Endothelial cell of umbilical vein (primary cell): ENCODE data around the gene SMIM3. TPM values are rescaled to one million over a fixed set of nuclear protein-coding genes. Genes with fewer than 3 reads are reported as not detected.

ENCODE experiments used
- BruUV-seq: library from RNA; stranded (reverse); fragments of 400-500 nt; replicated peaks from 2 replicates; lab custom pipeline; 2021; lab: Mats Ljungman, UMichigan
- CTCF ChIA-PET: fragments of 300-600, 350-600 bp; sonication (Branson Sonifier 250); formaldehyde crosslinking; loops from one replicate; lab custom pipeline; 2021; ENCODE audit warnings: antibody characterized with exemption, inconsistent platforms; lab: Charles Lee
- POLR2A ChIA-PET: fragments of 300-600, 350-600 bp; sonication (Branson Sonifier 250); formaldehyde crosslinking; loops from one replicate; lab custom pipeline; 2021; ENCODE audit warnings: antibody characterized with exemption, inconsistent platforms; lab: Charles Lee
- DNase-seq: peaks from one replicate; pipeline ENCODE4 v3.0.0-alpha.2; 2011; ENCODE audit warnings: low read depth, low spot score
- FAIRE-seq: peaks from 2 replicates; lab custom pipeline; 2011; peaks lifted over from hg19 to GRCh38; lab: Jason Lieb, UNC
- H2AFZ ChIP-seq: 2 replicates; pipeline ENCODE4 v1.6.0; 2012; ENCODE audit warnings: low read depth, low read length, control low read depth, inconsistent platforms
- H3K27ac ChIP-seq: 2 replicates; pipeline ENCODE4 v1.5.1; 2011; ENCODE audit warnings: low read depth, mild to moderate bottlenecking, control low read depth, low read length, moderate library complexity; ENCODE audit not compliant: insufficient read depth
- H3K27me3 ChIP-seq, 2 experiments: 2 replicates each; pipeline versions ENCODE4 v1.6.0 to v1.6.1; 2011; ENCODE audit warnings: low read length in 2 of 2, mixed read lengths in 1 of 2; ENCODE audit not compliant: control insufficient read depth in 2 of 2, insufficient read depth in 2 of 2
- H3K36me3 ChIP-seq, 2 experiments: 2 replicates in 1 of 2; 3 replicates in 1 of 2; pipeline ENCODE4 v1.5.1; 2011; ENCODE audit warnings: low read length in 2 of 2, mild to moderate bottlenecking in 1 of 2, moderate library complexity in 1 of 2; ENCODE audit not compliant: control insufficient read depth in 2 of 2, insufficient read depth in 2 of 2; ENCODE audit errors: extremely low read depth in 1 of 2
- H3K4me1 ChIP-seq: 3 replicates; pipeline ENCODE4 v1.5.1; 2011; ENCODE audit warnings: mild to moderate bottlenecking, low read length; ENCODE audit not compliant: control insufficient read depth, insufficient read depth; ENCODE audit errors: extremely low read depth
- H3K4me2 ChIP-seq: 2 replicates; pipeline ENCODE4 v1.6.1; 2011; ENCODE audit warnings: low read length, control low read depth, mixed read lengths; ENCODE audit not compliant: insufficient read depth
- H3K4me3 ChIP-seq, 3 experiments: fragments of 200-600 bp in 1 of 3; sonication (generic), shearing (Covaris generic) in 1 of 3; replicated peaks in 1 of 3; 2 replicates each; pipeline ENCODE4 v1.5.1; 2011 to 2016; ENCODE audit warnings: control low read depth in 3 of 3, low read length in 3 of 3, mild to moderate bottlenecking in 2 of 3, inconsistent platforms in 1 of 3, low read depth in 1 of 3, moderate library complexity in 1 of 3; ENCODE audit not compliant: insufficient read depth in 1 of 3
- H3K79me2 ChIP-seq: 2 replicates; pipeline ENCODE4 v1.6.0; 2012; ENCODE audit warnings: low read length, inconsistent platforms; ENCODE audit not compliant: control insufficient read depth, insufficient read depth
- H3K9ac ChIP-seq: replicated peaks from 2 replicates; pipeline ENCODE3; 2011; ENCODE audit warnings: low read length, control low read depth; ENCODE audit not compliant: insufficient read depth; ENCODE audit errors: extremely low read depth
- H3K9me1 ChIP-seq: replicated peaks from 3 replicates; pipeline ENCODE4 v1.6.0; 2011; ENCODE audit warnings: mild to moderate bottlenecking, low read length; ENCODE audit not compliant: control insufficient read depth, insufficient read depth; ENCODE audit errors: extremely low read depth
- H3K9me3 ChIP-seq: replicated peaks from 2 replicates; pipeline ENCODE4 v1.5.1; 2012; ENCODE audit warnings: low read length, inconsistent platforms; ENCODE audit not compliant: control insufficient read depth, insufficient read depth
- H4K20me1 ChIP-seq: replicated peaks from 2 replicates; pipeline ENCODE3; 2011; ENCODE audit warnings: mild to moderate bottlenecking, low read length; ENCODE audit not compliant: control insufficient read depth, insufficient read depth; ENCODE audit errors: extremely low read depth
- EZH2 ChIP-seq: IDR thresholded peaks from 2 replicates; pipeline ENCODE4 v1.6.1; 2012; ENCODE audit warnings: borderline replicate concordance, low read depth, mild to moderate bottlenecking, moderate library complexity, low read length, inconsistent platforms; ENCODE audit not compliant: severe bottlenecking
- GATA2 ChIP-seq: IDR thresholded peaks from 2 replicates; pipeline ENCODE4 v1.7.0; 2011; ENCODE audit warnings: low read depth, mild to moderate bottlenecking, moderate library complexity, mixed read lengths, low read length; ENCODE audit not compliant: insufficient read length, insufficient read depth
- JUN ChIP-seq: IDR thresholded peaks from 2 replicates; pipeline ENCODE4 v1.6.1; 2011; ENCODE audit warnings: borderline replicate concordance, low read depth; ENCODE audit not compliant: insufficient read length, insufficient read depth
- MYC ChIP-seq: IDR thresholded peaks from one replicate; pipeline ENCODE4 v1.6.1; 2011; ENCODE audit warnings: mild to moderate bottlenecking, low read depth, low read length
- dilution Hi-C: fragments of 300-500 bp; cut with MboI; formaldehyde crosslinking; loops from one replicate; pipeline ENCODE4 v1.15.0; 2019; ENCODE audit warnings: low sequenced_read_pairs; ENCODE audit not compliant: extremely low pct_ligation_motif_present
- intact Hi-C: fragments of 100-400 bp; cut with micrococcal nuclease; formaldehyde crosslinking; loops from one replicate; pipeline ENCODE4 v1.10.0; 2022
- polyA plus RNA-seq, 4 experiments: library from polyadenylated mRNA; depleted of rRNA in 3 of 4; stranded (reverse) in 3 of 4; unstranded in 1 of 4; fragments of >200 nt; gene quantifications; 2 replicates each; pipeline versions ENCODE4 v1.2.1 to v1.2.3, GENCODE V29; 2011 to 2012; ENCODE audit warnings: missing spikeins in 1 of 4
- total RNA-seq: library from RNA; stranded (reverse); gene quantifications from 2 replicates; pipeline ENCODE4 v1.2.3, GENCODE V29; 2021

Gene SMIM3
- total and polyA plus RNA-seq, 2 donors (not counting 3 experiments of a cell fraction or from before 2014, with no cell fraction given), result 1.0 to 2.0 TPM

DNA sequence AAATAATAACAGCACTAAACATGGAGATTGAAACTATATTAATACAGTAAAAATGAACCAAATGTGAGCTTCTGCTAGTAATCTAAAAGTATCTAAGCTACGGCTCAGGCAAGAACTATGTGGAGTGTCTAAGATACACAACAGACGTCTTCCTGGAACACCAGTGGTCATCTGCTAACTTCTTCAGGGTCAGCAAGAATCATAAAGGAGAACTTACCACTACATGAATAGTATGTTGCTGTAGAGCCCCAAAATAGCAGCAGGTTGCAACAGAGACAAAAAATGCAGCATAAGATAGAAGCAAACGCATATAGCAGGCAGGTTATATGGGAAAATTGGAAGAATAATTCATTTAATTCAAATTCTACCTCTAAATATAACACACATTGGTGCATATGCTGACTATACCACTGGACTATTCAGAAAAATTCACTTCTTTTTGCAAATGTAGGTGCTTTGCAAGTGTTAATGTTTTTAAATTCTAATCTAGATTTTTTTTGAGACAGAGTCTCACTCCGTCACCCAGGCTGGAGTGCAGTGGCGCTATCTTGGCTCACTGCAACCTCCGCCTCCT is 46.8 kb upstream of the SMIM3 start:
- ChIA-PET POLR2A (interaction anchor here (0.6 kb wide), 1 partner anchor 66 kb away, joined by 3 read pairs; no protein-coding TSS in a partner anchor), CTCF (interaction anchor here (1.2 kb wide), 1 partner anchor 9 kb away, joined by 4 read pairs; no protein-coding TSS in a partner anchor)
- H3K27me3 ChIP-seq, result no peaks in the 10 kb centered on the region
- no peak overlapping the region for H3K9ac ChIP-seq
- no peak for FAIRE-seq
- H3K9me3 ChIP-seq, result no peaks in the 10 kb centered on the region
- dilution Hi-C loops (no loop called here), intact Hi-C loops (no loop called here)
- peaks cover 12 to 22% of the 10 kb centered on the region in 2 experiments for H3K36me3 ChIP-seq
- TF ChIP-seq MYC (no peak), JUN (no peak)
- no peak for DNase-seq
- no peak overlapping the region for H2AFZ ChIP-seq
- H3K4me3 ChIP-seq, result no peak overlapping the region
- H3K9me1 ChIP-seq, result no peaks in the 10 kb centered on the region
- H3K79me2 ChIP-seq, result peaks cover 15% of the 10 kb centered on the region
- H3K27ac ChIP-seq, result no peak overlapping the region
- no TSS peak for BruUV-seq
- no peaks in the 10 kb centered on the region for H4K20me1 ChIP-seq
- no peak overlapping the region for H3K4me2 ChIP-seq
- no peaks in the 10 kb centered on the region for H3K4me1 ChIP-seq

GRCh38 chr5:150734579-150735384 is 43.8 kb upstream of the SMIM3 start:
- Histone ChIP-seq H2AFZ (no peak overlapping the region), H3K36me3 (peaks cover 10 to 17% of the 10 kb centered on the region in 2 experiments), H3K4me2 (no peak overlapping the region), H3K27ac (no peak overlapping the region), H4K20me1 (no peaks in the 10 kb centered on the region), H3K9me3 (no peaks in the 10 kb centered on the region), H3K4me1 (no peaks in the 10 kb centered on the region), H3K9ac (no peak overlapping the region), H3K27me3 (no peaks in the 10 kb centered on the region), H3K4me3 (no peak overlapping the region), H3K9me1 (no peaks in the 10 kb centered on the region), H3K79me2 (peaks cover 32% of the 10 kb centered on the region)
- DNase-seq (no peak), FAIRE-seq (no peak)
- CTCF ChIA-PET, result interaction anchor here (1.2 to 1.8 kb wide), 2 partner anchors 20 to 112 kb away, joined by 3 to 5 read pairs; no protein-coding TSS in a partner anchor
- dilution Hi-C loops, result no loop called here
- intact Hi-C loops, result no loop called here
- no TSS peak for BruUV-seq
- TF ChIP-seq EZH2 (no peak), GATA2 (no peak)
- POLR2A ChIA-PET, result no interaction called here
